ENCODE measurements around the gene FCN2. TPM values are rescaled to one million over a fixed set of nuclear protein-coding genes. Genes with fewer than 3 reads are reported as not detected.

FCN2 gene
- total and polyA plus RNA-seq, 2 experiments from 2014 or later = not detected

- Histone ChIP-seq H3K4me1 (ENCODE audit: insufficient read depth) (no peaks in the 10 kb centered on the region), H3K36me3 (replicated peaks; ENCODE audit: insufficient read depth, low read depth) (no peaks in the 10 kb centered on the region), H3K79me2 (no peaks in the 10 kb centered on the region), H4K20me1 (ENCODE audit: insufficient read depth, poor library complexity, severe bottlenecking) (no peaks in the 10 kb centered on the region), H3K4me3 (no peak overlapping the region), H3K9me2 (replicated peaks; ENCODE audit: insufficient read depth) (no peaks in the 10 kb centered on the region), H3K4me2 (no peak overlapping the region), H3K27ac (no peak overlapping the region), H2AFZ (no peak overlapping the region), H3K9me3 (ENCODE audit: low read depth) (no peaks in the 10 kb centered on the region), H3K27me3 (no peaks in the 10 kb centered on the region)
- DNase-seq (ENCODE audit: low spot score) = no peak
- no peak for TF ChIP-seq EZH2phosphoT487 (IDR thresholded peaks at IDR 0.05; ENCODE audit: low read depth, severe bottlenecking, unreplicated experiment)
- TF ChIP-seq EZH2 (IDR thresholded peaks at IDR 0.05; ENCODE audit: borderline replicate concordance) = no peak
- TF ChIP-seq CTCF (IDR thresholded peaks at IDR 0.05; ENCODE audit: poor library complexity) = no peak
- 91% methylated on average over 13 of the region's 13 CpGs for WGBS (ENCODE audit: low lambda C conversion rate, missing lambda C conversion rate)
Measured at GRCh38 chr9:134864821-134865190, 15.8 kb upstream of the FCN2 start.

GRCh38 chr9:134867917-134868750 is 12.5 kb upstream of the FCN2 start:
- TF ChIP-seq EZH2 (IDR thresholded peaks at IDR 0.05; ENCODE audit: borderline replicate concordance) (no peak), EZH2phosphoT487 (IDR thresholded peaks at IDR 0.05; ENCODE audit: low read depth, severe bottlenecking, unreplicated experiment) (no peak), CTCF (IDR thresholded peaks at IDR 0.05; ENCODE audit: poor library complexity) (no peak)
- Histone ChIP-seq H3K4me2 (no peak overlapping the region), H3K4me3 (no peak overlapping the region), H3K9me3 (ENCODE audit: low read depth) (no peaks in the 10 kb centered on the region), H3K9me2 (replicated peaks; ENCODE audit: insufficient read depth) (no peaks in the 10 kb centered on the region), H2AFZ (no peak overlapping the region), H3K27me3 (no peaks in the 10 kb centered on the region), H3K4me1 (ENCODE audit: insufficient read depth) (no peaks in the 10 kb centered on the region), H3K79me2 (no peaks in the 10 kb centered on the region), H4K20me1 (ENCODE audit: insufficient read depth, poor library complexity, severe bottlenecking) (no peaks in the 10 kb centered on the region), H3K36me3 (replicated peaks; ENCODE audit: insufficient read depth, low read depth) (no peaks in the 10 kb centered on the region), H3K27ac (no peak overlapping the region)
- DNase-seq (ENCODE audit: low spot score) = no peak
- WGBS (ENCODE audit: low lambda C conversion rate, missing lambda C conversion rate) = 95% methylated on average over 21 of the region's 22 CpGs

- Histone ChIP-seq H3K27ac (no peak overlapping the region), H3K27me3 (no peaks in the 10 kb centered on the region), H3K79me2 (no peaks in the 10 kb centered on the region), H3K4me3 (no peak overlapping the region), H3K9me3 (ENCODE audit: low read depth) (no peaks in the 10 kb centered on the region), H3K4me1 (ENCODE audit: insufficient read depth) (no peaks in the 10 kb centered on the region), H3K36me3 (replicated peaks; ENCODE audit: insufficient read depth, low read depth) (no peaks in the 10 kb centered on the region), H4K20me1 (ENCODE audit: insufficient read depth, poor library complexity, severe bottlenecking) (no peaks in the 10 kb centered on the region), H2AFZ (no peak overlapping the region), H3K9me2 (replicated peaks; ENCODE audit: insufficient read depth) (no peaks in the 10 kb centered on the region), H3K4me2 (no peak overlapping the region)
- DNase-seq (ENCODE audit: low spot score) = no peak
- WGBS (ENCODE audit: low lambda C conversion rate, missing lambda C conversion rate) = 87% methylated on average over 24 of the region's 25 CpGs
- TF ChIP-seq EZH2phosphoT487 (IDR thresholded peaks at IDR 0.05; ENCODE audit: low read depth, severe bottlenecking, unreplicated experiment) (no peak), CTCF (IDR thresholded peaks at IDR 0.05; ENCODE audit: poor library complexity) (no peak), EZH2 (IDR thresholded peaks at IDR 0.05; ENCODE audit: borderline replicate concordance) (no peak)
Measured at GRCh38 chr9:134868751-134869553, 11.7 kb upstream of the FCN2 start.

Measured in hepatocyte (in vitro differentiated cells).